Endodermal cell (in vitro differentiated cells): ENCODE measurements around the gene YWHAE. TPM values are rescaled to one million over a fixed set of nuclear protein-coding genes. Genes with fewer than 3 reads are reported as not detected.

Experiments
- DNase-seq: peaks from one replicate; pipeline ENCODE4 v3.0.0-alpha.2; 2017
- H3K27ac ChIP-seq: 2 replicates; pipeline ENCODE4 v1.5.1; 2013; ENCODE audit warnings: mild to moderate bottlenecking, low read depth, low read length, moderate library complexity
- H3K27me3 ChIP-seq: 2 replicates; pipeline ENCODE4 v1.6.1; 2013; ENCODE audit warnings: mild to moderate bottlenecking, low read length, moderate library complexity; ENCODE audit not compliant: insufficient read depth, control insufficient read depth, poor library complexity, severe bottlenecking
- H3K36me3 ChIP-seq: 2 replicates; pipeline ENCODE4 v1.7.0; 2013; ENCODE audit warnings: mild to moderate bottlenecking, low read length, moderate library complexity; ENCODE audit not compliant: control insufficient read depth, insufficient read depth
- H3K4me1 ChIP-seq: one replicate; pipeline ENCODE4 v1.7.0; 2013; ENCODE audit warnings: low read length; ENCODE audit not compliant: control insufficient read depth, insufficient read depth
- H3K4me3 ChIP-seq: 2 replicates; pipeline ENCODE4 v1.5.1; 2013; ENCODE audit warnings: mild to moderate bottlenecking, low read length, moderate library complexity
- H3K9ac ChIP-seq: 2 replicates; pipeline ENCODE4 v1.6.1; 2013; ENCODE audit warnings: mild to moderate bottlenecking, low read length, moderate library complexity; ENCODE audit not compliant: poor library complexity, severe bottlenecking; ENCODE audit errors: extremely low read depth
- H3K9me3 ChIP-seq: 2 replicates; pipeline ENCODE4 v1.6.1; 2013; ENCODE audit warnings: mild to moderate bottlenecking, low read length, moderate library complexity; ENCODE audit not compliant: control insufficient read depth
- H3K27ac Mint-ChIP-seq: 2 replicates; pipeline ENCODE4 v1.8.0; 2020; ENCODE audit warnings: mixed read lengths
- H3K27me3 Mint-ChIP-seq: 2 replicates; pipeline ENCODE4 v1.8.0; 2021; ENCODE audit warnings: mild to moderate bottlenecking, mixed read lengths; ENCODE audit not compliant: insufficient read depth
- H3K36me3 Mint-ChIP-seq: 2 replicates; pipeline ENCODE4 v1.8.0; 2020; ENCODE audit warnings: low read depth, mixed read lengths
- H3K4me1 Mint-ChIP-seq: 2 replicates; pipeline ENCODE4 v1.8.0; 2020; ENCODE audit warnings: mixed read lengths
- H3K4me3 Mint-ChIP-seq: 2 replicates; pipeline ENCODE4 v1.8.0; 2020; ENCODE audit warnings: mild to moderate bottlenecking, moderate library complexity, mixed read lengths
- H3K9me3 Mint-ChIP-seq: 2 replicates; pipeline ENCODE4 v1.8.0; 2020; ENCODE audit warnings: mild to moderate bottlenecking, mixed read lengths
- CTCF ChIP-seq: fragments of 200-600 bp; sonication (generic); conservative IDR thresholded peaks from 2 replicates; pipeline ENCODE4 v1.5.0; 2021; ENCODE audit warnings: antibody characterized with exemption, mild to moderate bottlenecking
- WGBS, 2 experiments: methylation state at CpG; one replicate each; pipeline versions ENCODE4 v1.1.5 to v1.1.7; 2013; ENCODE audit warnings: missing lambda C conversion rate in 2 of 2, mixed read lengths in 1 of 2; ENCODE audit not compliant: insufficient coverage in 1 of 2, insufficient read length in 1 of 2; 5-methylcytosine and 5-hydroxymethylcytosine counted together
- total RNA-seq, 2 donors: library from RNA; stranded (reverse); fragmentation: NEBNext Ultra II Directional in 1 of 2; extraction: Animal tissue kit (Norgen Biotek cat#: 25700) in 1 of 2; gene quantifications; 2 replicates in 1 of 2; 3 replicates in 1 of 2; pipeline ENCODE4 v1.2.1, GENCODE V29; 2021

The YWHAE gene
- total RNA-seq, 2 donors from 2014 or later: 1,225 to 1,349 TPM

GRCh38 chr17:1301546-1301945 lies 98.5 kb downstream of the YWHAE start:
- H3K36me3 ChIP-seq: no peaks in the 10 kb centered on the region
- H3K9me3 Mint-ChIP-seq: no peaks in the 10 kb centered on the region
- peaks cover 5% of the 10 kb centered on the region for H3K4me1 Mint-ChIP-seq
- no peaks in the 10 kb centered on the region for H3K27me3 ChIP-seq
- H3K4me3 Mint-ChIP-seq: no peak overlapping the region
- 87 to 88% methylated on average over 11 to 14 of the region's 14 CpGs for WGBS, 2 experiments
- peaks cover 2% of the 10 kb centered on the region for H3K4me1 ChIP-seq
- no peak overlapping the region for H3K9ac ChIP-seq
- DNase-seq: no peak
- TF ChIP-seq CTCF: no peak
- H3K27me3 Mint-ChIP-seq: peaks cover 16% of the 10 kb centered on the region
- no peak overlapping the region for H3K27ac Mint-ChIP-seq
- no peak overlapping the region for H3K27ac ChIP-seq
- no peak overlapping the region for H3K4me3 ChIP-seq
- H3K9me3 ChIP-seq: no peaks in the 10 kb centered on the region
- H3K36me3 Mint-ChIP-seq: no peaks in the 10 kb centered on the region

DNA sequence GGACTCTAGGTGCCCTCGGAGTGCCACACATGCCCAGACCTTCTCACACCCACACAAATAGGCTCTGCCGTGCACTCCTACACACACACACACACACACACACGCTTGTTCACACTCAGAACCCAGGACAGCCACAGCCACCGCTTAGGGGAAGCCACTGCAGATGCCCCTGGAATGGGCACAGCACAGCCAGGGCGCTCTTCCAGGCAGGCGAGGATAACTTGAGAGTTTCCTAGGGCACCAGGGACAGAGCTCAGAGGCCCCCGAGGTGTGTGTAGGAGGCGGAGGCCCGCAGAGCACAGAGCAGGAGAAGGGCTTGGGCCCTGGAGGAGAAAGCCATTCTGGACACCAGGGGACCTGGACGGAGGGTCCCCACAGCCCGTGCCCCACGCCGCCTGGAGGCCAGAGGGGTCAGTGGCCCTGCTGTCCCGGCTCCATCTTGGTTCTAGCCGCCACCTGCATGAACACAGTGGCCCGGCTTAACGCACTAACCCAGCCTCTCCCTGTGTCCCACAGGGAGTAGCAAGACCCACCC lies 99.6 kb downstream of the YWHAE start:
- Histone ChIP-seq H3K9me3 (no peaks in the 10 kb centered on the region), H3K27me3 (no peaks in the 10 kb centered on the region), H3K27ac (no peak overlapping the region), H3K9ac (no peak overlapping the region), H3K4me1 (peaks cover 2% of the 10 kb centered on the region), H3K36me3 (no peaks in the 10 kb centered on the region), H3K4me3 (no peak overlapping the region)
- Mint-ChIP-seq H3K27me3 (peaks cover 16% of the 10 kb centered on the region), H3K9me3 (no peaks in the 10 kb centered on the region), H3K4me3 (no peak overlapping the region), H3K4me1 (peaks cover 5% of the 10 kb centered on the region), H3K27ac (no peak overlapping the region), H3K36me3 (no peaks in the 10 kb centered on the region)
- WGBS, 2 experiments: 89 to 97% methylated on average over 7 to 17 of the region's 17 CpGs
- DNase-seq: no peak
- TF ChIP-seq CTCF: peak; percentile 18

DNA sequence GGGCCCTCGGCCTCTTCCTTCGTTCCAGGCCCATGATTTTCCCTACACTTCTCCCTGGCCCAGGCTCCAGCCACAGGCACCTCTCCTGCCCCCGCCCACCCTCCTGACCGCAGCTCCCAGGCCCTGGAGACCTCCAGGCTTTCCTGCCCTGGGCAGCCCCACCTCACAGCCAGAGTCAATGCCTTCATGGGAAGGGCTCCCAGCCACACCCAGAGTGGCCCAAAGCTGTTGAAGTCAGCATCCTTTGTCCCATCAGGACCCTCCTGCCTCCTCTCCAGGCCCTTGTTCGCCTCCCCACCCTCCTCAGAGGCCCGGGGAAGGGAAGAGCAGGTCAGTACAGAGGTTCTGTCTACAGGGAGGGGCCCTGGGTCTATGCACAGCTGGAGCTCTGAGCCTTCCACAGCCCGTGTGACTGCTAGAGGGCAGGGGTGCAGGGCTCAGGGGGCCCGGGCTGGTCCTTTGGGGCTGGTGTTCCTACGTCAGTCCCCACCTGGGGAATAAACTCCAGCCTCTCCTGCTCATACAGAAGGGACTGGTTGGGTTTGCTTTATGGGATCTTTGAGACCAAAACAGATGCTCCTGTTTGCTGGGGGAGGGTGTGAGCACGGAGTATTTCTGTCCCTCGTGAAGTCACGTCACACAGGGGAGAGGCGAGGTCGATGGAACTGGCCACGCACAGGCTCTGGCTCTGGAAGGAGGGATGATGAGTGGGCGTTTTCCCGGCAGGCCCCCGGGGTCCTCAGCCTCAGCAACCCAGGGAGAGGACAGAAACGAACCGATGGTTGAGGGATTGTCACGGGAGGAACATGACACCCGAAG lies 100.3 kb downstream of the YWHAE start:
- no peak for DNase-seq
- Mint-ChIP-seq H3K36me3 (no peaks in the 10 kb centered on the region), H3K27me3 (peaks cover 16% of the 10 kb centered on the region), H3K27ac (no peak overlapping the region), H3K4me1 (peaks cover 5% of the 10 kb centered on the region), H3K4me3 (no peak overlapping the region), H3K9me3 (no peaks in the 10 kb centered on the region)
- Histone ChIP-seq H3K27me3 (no peaks in the 10 kb centered on the region), H3K4me3 (no peak overlapping the region), H3K36me3 (no peaks in the 10 kb centered on the region), H3K4me1 (peaks cover 2% of the 10 kb centered on the region), H3K9me3 (no peaks in the 10 kb centered on the region), H3K9ac (no peak overlapping the region), H3K27ac (no peak overlapping the region)
- TF ChIP-seq CTCF: no peak
- WGBS, 2 experiments: 84 to 97% methylated on average over 10 to 21 of the region's 22 CpGs
